Measurements from ENCODE around the gene HS2ST1.

Gene HS2ST1

DNA sequence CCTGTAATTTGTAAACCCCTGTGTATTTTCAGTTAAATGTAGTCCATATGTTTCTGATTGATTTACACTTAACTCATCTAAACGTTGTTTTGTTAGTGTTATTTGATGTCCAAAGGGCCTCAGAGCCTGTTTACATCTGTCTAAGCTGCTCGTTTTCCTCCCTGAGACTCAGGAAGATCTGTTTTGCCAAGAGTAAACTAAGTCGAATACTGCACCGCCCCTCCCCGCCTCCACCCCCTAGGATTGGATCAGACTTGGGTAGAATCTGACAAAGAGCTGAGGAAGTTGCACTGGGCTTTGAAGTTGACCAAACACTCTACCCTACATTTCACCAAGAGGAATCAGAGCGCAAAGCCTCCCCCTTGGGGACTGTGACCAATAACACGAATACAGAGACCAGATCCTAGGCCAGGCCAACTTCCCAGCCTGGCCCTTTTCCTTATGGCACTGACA is 207.3 kb downstream of the HS2ST1 start:
- Histone ChIP-seq H3K79me2 (ENCODE audit: insufficient read depth, low read length) (no peaks in the 10 kb centered on the region), H4K20me1 (ENCODE audit: insufficient read depth, low read length, poor library complexity, severe bottlenecking) (no peaks in the 10 kb centered on the region), H3K9me3 (ENCODE audit: insufficient read depth, low read depth, low read length) (no peaks in the 10 kb centered on the region), H3K36me3 (ENCODE audit: insufficient read depth, low read length) (no peaks in the 10 kb centered on the region), H3K4me1 (ENCODE audit: insufficient read depth, low read length, poor library complexity, severe bottlenecking) (no peaks in the 10 kb centered on the region), H3K27me3 (ENCODE audit: insufficient read depth, low read length, poor library complexity, severe bottlenecking) (no peaks in the 10 kb centered on the region), H3F3A (ENCODE audit: low read depth) (no peaks in the 10 kb centered on the region), H3K9me2 (replicated peaks; ENCODE audit: low read depth, low read length) (no peaks in the 10 kb centered on the region), H2AFZ (ENCODE audit: low read length) (no peak overlapping the region), H3K4me3 (ENCODE audit: low read length, poor library complexity, severe bottlenecking) (no peak overlapping the region), H3K4me2 (ENCODE audit: low read depth, low read length, poor library complexity, severe bottlenecking) (no peak overlapping the region), H3K9ac (ENCODE audit: low read depth, low read length, poor library complexity, severe bottlenecking) (no peak overlapping the region)
- TF ChIP-seq, protein P1, sequence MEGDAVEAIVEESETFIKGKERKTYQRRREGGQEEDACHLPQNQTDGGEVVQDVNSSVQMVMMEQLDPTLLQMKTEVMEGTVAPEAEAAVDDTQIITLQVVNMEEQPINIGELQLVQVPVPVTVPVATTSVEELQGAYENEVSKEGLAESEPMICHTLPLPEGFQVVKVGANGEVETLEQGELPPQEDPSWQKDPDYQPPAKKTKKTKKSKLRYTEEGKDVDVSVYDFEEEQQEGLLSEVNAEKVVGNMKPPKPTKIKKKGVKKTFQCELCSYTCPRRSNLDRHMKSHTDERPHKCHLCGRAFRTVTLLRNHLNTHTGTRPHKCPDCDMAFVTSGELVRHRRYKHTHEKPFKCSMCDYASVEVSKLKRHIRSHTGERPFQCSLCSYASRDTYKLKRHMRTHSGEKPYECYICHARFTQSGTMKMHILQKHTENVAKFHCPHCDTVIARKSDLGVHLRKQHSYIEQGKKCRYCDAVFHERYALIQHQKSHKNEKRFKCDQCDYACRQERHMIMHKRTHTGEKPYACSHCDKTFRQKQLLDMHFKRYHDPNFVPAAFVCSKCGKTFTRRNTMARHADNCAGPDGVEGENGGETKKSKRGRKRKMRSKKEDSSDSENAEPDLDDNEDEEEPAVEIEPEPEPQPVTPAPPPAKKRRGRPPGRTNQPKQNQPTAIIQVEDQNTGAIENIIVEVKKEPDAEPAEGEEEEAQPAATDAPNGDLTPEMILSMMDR (conservative IDR thresholded peaks at IDR 0.05; ENCODE audit: low read length) = no peak
- TF ChIP-seq EZH2phosphoT487 (IDR thresholded peaks at IDR 0.05; ENCODE audit: borderline replicate concordance) = no peak

DNA sequence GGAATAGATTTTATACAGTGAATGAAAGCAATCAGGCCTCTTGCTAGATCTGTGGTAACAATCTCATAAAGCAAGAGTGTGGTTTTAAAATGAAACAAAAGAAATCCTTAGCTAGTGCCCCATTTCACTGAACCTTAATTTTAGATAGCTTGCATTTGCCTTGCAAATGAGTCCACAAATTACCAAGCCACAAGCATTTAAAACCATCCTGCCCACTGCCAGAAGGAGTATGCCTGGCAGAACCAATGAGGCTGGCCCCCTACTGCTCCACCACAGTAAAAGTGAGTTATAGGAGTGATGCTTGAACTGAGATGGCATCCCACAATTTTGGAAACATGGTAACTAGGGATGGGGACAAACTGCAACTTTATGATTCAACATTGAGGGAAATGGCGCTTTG is 207.8 kb downstream of the HS2ST1 start:
- H2AFZ ChIP-seq (ENCODE audit: low read length) = no peak overlapping the region
- H3K4me2 ChIP-seq (ENCODE audit: low read depth, low read length, poor library complexity, severe bottlenecking) = no peak overlapping the region
- no peak overlapping the region for H3K9ac ChIP-seq (ENCODE audit: low read depth, low read length, poor library complexity, severe bottlenecking)
- no peaks in the 10 kb centered on the region for H3F3A ChIP-seq (ENCODE audit: low read depth)
- TF ChIP-seq EZH2phosphoT487 (IDR thresholded peaks at IDR 0.05; ENCODE audit: borderline replicate concordance) = no peak
- TF ChIP-seq, protein P1 (conservative IDR thresholded peaks at IDR 0.05; ENCODE audit: low read length) = no peak
- H3K36me3 ChIP-seq (ENCODE audit: insufficient read depth, low read length) = no peaks in the 10 kb centered on the region
- H3K4me3 ChIP-seq (ENCODE audit: low read length, poor library complexity, severe bottlenecking) = no peak overlapping the region
- H3K4me1 ChIP-seq (ENCODE audit: insufficient read depth, low read length, poor library complexity, severe bottlenecking) = no peaks in the 10 kb centered on the region
- no peaks in the 10 kb centered on the region for H3K9me2 ChIP-seq (replicated peaks; ENCODE audit: low read depth, low read length)
- no peaks in the 10 kb centered on the region for H3K9me3 ChIP-seq (ENCODE audit: insufficient read depth, low read depth, low read length)
- no peaks in the 10 kb centered on the region for H4K20me1 ChIP-seq (ENCODE audit: insufficient read depth, low read length, poor library complexity, severe bottlenecking)
- no peaks in the 10 kb centered on the region for H3K79me2 ChIP-seq (ENCODE audit: insufficient read depth, low read length)
- no peaks in the 10 kb centered on the region for H3K27me3 ChIP-seq (ENCODE audit: insufficient read depth, low read length, poor library complexity, severe bottlenecking)

DNA sequence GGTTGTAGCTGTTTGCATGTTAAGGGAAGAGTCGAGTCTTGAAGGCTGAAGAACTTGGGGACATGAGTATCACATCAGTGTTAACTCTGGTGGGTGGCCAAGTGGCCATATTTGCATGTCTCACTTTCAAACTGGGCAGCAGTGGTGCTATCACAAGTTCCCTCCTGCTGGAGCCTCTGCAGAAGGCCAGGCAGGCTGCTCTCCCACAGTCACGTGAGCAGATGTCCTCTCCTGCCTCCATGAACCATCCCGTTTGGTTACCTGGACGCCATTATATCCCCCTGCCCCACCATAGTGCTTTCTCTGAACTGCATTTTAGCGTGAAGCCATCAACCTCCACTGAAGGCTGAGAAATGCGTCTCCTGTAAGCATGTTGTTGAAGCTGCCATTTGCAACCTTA is 209.2 kb downstream of the HS2ST1 start:
- H3K4me1 ChIP-seq (ENCODE audit: insufficient read depth, low read length, poor library complexity, severe bottlenecking) = no peaks in the 10 kb centered on the region
- no peak overlapping the region for H3K9ac ChIP-seq (ENCODE audit: low read depth, low read length, poor library complexity, severe bottlenecking)
- no peak overlapping the region for H3K4me2 ChIP-seq (ENCODE audit: low read depth, low read length, poor library complexity, severe bottlenecking)
- no peak overlapping the region for H2AFZ ChIP-seq (ENCODE audit: low read length)
- TF ChIP-seq, protein P1 (conservative IDR thresholded peaks at IDR 0.05; ENCODE audit: low read length) = no peak
- no peak for TF ChIP-seq EZH2phosphoT487 (IDR thresholded peaks at IDR 0.05; ENCODE audit: borderline replicate concordance)
- H3K4me3 ChIP-seq (ENCODE audit: low read length, poor library complexity, severe bottlenecking) = no peak overlapping the region
- no peaks in the 10 kb centered on the region for H3F3A ChIP-seq (ENCODE audit: low read depth)
- no peaks in the 10 kb centered on the region for H3K27me3 ChIP-seq (ENCODE audit: insufficient read depth, low read length, poor library complexity, severe bottlenecking)
- no peaks in the 10 kb centered on the region for H3K79me2 ChIP-seq (ENCODE audit: insufficient read depth, low read length)
- H3K9me2 ChIP-seq (replicated peaks; ENCODE audit: low read depth, low read length) = no peaks in the 10 kb centered on the region
- no peaks in the 10 kb centered on the region for H4K20me1 ChIP-seq (ENCODE audit: insufficient read depth, low read length, poor library complexity, severe bottlenecking)
- no peaks in the 10 kb centered on the region for H3K9me3 ChIP-seq (ENCODE audit: insufficient read depth, low read depth, low read length)
- H3K36me3 ChIP-seq (ENCODE audit: insufficient read depth, low read length) = no peaks in the 10 kb centered on the region
